HG03575 (cell line): Measurements from ENCODE around the gene SRGAP3.

Experiments
- ATAC-seq: cut with Tn5 transposase; IDR thresholded peaks from one replicate; pipeline ENCODE4 v1.9.1; 2021; ENCODE audit not compliant: unreplicated experiment, insufficient number of reproducible peaks, low FRiP score; ENCODE audit errors: extremely low read depth

The SRGAP3 gene

GRCh38 chr3:8942746-8943488, 306.5 kb downstream of the SRGAP3 start:
- no peak for ATAC-seq

GRCh38 chr3:8942115-8942514, 307.3 kb downstream of the SRGAP3 start:
- ATAC-seq: no peak

- ATAC-seq: no peak
Observed at GRCh38 chr3:8938021-8938420, 311.4 kb downstream of the SRGAP3 start.

- no peak for ATAC-seq
Observed at GRCh38 chr3:8937064-8938020, 312.1 kb downstream of the SRGAP3 start.

- ATAC-seq: no peak
Observed at GRCh38 chr3:8932507-8932906, 316.9 kb downstream of the SRGAP3 start.

GRCh38 chr3:8931342-8931741, 318.1 kb downstream of the SRGAP3 start:
- ATAC-seq: no peak
